HEK293T (cell line): ENCODE measurements around the gene ARHGAP6.

Source experiments
- CTBP1 ChIP-seq: fragments of 450-650 bp; IDR thresholded peaks from 2 replicates; pipeline ENCODE4 v1.6.1; 2016; ENCODE audit warnings: borderline replicate concordance
- SP1 ChIP-seq: fragments of 450-650 bp; IDR thresholded peaks from 2 replicates; pipeline ENCODE4 v1.6.1; 2017
- SUZ12 ChIP-seq: fragments of 450-650 bp; IDR thresholded peaks from 2 replicates; pipeline ENCODE4 v1.6.1; 2016; ENCODE audit warnings: mild to moderate bottlenecking

DNA sequence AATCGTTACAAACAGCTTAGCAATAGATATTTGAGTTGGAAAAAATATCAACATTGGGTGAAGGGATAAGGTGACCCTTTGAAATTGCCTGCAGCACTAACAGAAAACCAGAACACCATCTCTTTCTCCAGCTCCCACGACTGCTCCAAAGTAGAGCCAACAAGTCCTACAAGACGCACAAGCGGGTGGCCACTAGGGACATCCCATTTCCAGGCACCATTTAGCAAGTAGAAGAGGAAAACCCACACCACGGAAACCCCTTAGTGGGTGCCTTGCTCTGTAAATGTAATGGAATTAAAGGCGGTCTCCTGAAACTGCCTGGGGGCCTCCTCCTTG is 1.9 kb downstream of the ARHGAP6 start:
- no peak for TF ChIP-seq CTBP1
- TF ChIP-seq SP1, result no peak
- TF ChIP-seq SUZ12, result no peak
